ENCODE data around the gene ZNRF1.

Gene ZNRF1

GRCh38 chr16:75151798-75152197 is 153.0 kb downstream of the ZNRF1 start:
- TF ChIP-seq PPARA (CRISPR knock-in tag; IDR thresholded peaks at IDR 0.05; ENCODE audit: borderline replicate concordance) (no peak), CSRNP3 (CRISPR knock-in tag; IDR thresholded peaks at IDR 0.05) (no peak), TOX (CRISPR knock-in tag; IDR thresholded peaks at IDR 0.05; ENCODE audit: borderline replicate concordance) (no peak), ZFP3 (CRISPR knock-in tag; IDR thresholded peaks at IDR 0.05) (no peak), ARNTL (CRISPR knock-in tag; IDR thresholded peaks at IDR 0.05; ENCODE audit: borderline replicate concordance, low read depth) (no peak), PATZ1 (CRISPR knock-in tag; IDR thresholded peaks at IDR 0.05; ENCODE audit: borderline replicate concordance) (no peak), ZC3H10 (CRISPR knock-in tag; IDR thresholded peaks at IDR 0.05) (no peak), ISL1 (CRISPR knock-in tag; IDR thresholded peaks at IDR 0.05) (no peak)
- no peak for ATAC-seq

- no peak for ATAC-seq
- no peak for TF ChIP-seq ZFP30 (CRISPR knock-in tag; IDR thresholded peaks at IDR 0.05)
- no peak for TF ChIP-seq POU6F1 (CRISPR knock-in tag; IDR thresholded peaks at IDR 0.05; ENCODE audit: borderline replicate concordance, low read depth)
- no peak for TF ChIP-seq ZNF565 (CRISPR knock-in tag; conservative IDR thresholded peaks at IDR 0.05; ENCODE audit: low read depth)
- no peak for TF ChIP-seq SNAI2 (CRISPR knock-in tag; IDR thresholded peaks at IDR 0.05)
- TF ChIP-seq CREB5 (CRISPR knock-in tag; IDR thresholded peaks at IDR 0.05; ENCODE audit: low read depth): no peak
- TF ChIP-seq ESRRG (CRISPR knock-in tag; IDR thresholded peaks at IDR 0.05): no peak
- TF ChIP-seq ZFP3 (CRISPR knock-in tag; IDR thresholded peaks at IDR 0.05): no peak
- no peak for TF ChIP-seq ZNF8 (CRISPR knock-in tag; IDR thresholded peaks at IDR 0.05)
- TF ChIP-seq ISL1 (CRISPR knock-in tag; IDR thresholded peaks at IDR 0.05): no peak
- no peak for TF ChIP-seq TCF4 (CRISPR knock-in tag; IDR thresholded peaks at IDR 0.05; ENCODE audit: borderline replicate concordance)
- TF ChIP-seq PATZ1 (CRISPR knock-in tag; IDR thresholded peaks at IDR 0.05; ENCODE audit: borderline replicate concordance): no peak
- no peak for TF ChIP-seq PPARA (CRISPR knock-in tag; IDR thresholded peaks at IDR 0.05; ENCODE audit: borderline replicate concordance)
- no peak for TF ChIP-seq BACH2 (CRISPR knock-in tag; IDR thresholded peaks at IDR 0.05; ENCODE audit: borderline replicate concordance)
- no peak for TF ChIP-seq GLIS3 (CRISPR knock-in tag; IDR thresholded peaks at IDR 0.05)
These were observed 153.8 kb downstream of the ZNRF1 start for GRCh38 chr16:75152635-75153034.

- ATAC-seq: no peak
- TF ChIP-seq TOX (CRISPR knock-in tag; IDR thresholded peaks at IDR 0.05; ENCODE audit: borderline replicate concordance): no peak
- no peak for TF ChIP-seq BACH2 (CRISPR knock-in tag; IDR thresholded peaks at IDR 0.05; ENCODE audit: borderline replicate concordance)
- TF ChIP-seq ZNF565 (CRISPR knock-in tag; conservative IDR thresholded peaks at IDR 0.05; ENCODE audit: low read depth): no peak
- no peak for TF ChIP-seq ZNF8 (CRISPR knock-in tag; IDR thresholded peaks at IDR 0.05)
- TF ChIP-seq RARB (CRISPR knock-in tag; IDR thresholded peaks at IDR 0.05): no peak
- no peak for TF ChIP-seq TCF4 (CRISPR knock-in tag; IDR thresholded peaks at IDR 0.05; ENCODE audit: borderline replicate concordance)
- no peak for TF ChIP-seq PPARA (CRISPR knock-in tag; IDR thresholded peaks at IDR 0.05; ENCODE audit: borderline replicate concordance)
- no peak for TF ChIP-seq ZNF70 (CRISPR knock-in tag; IDR thresholded peaks at IDR 0.05)
- TF ChIP-seq POU6F1 (CRISPR knock-in tag; IDR thresholded peaks at IDR 0.05; ENCODE audit: borderline replicate concordance, low read depth): no peak
- no peak for TF ChIP-seq ZFP3 (CRISPR knock-in tag; IDR thresholded peaks at IDR 0.05)
- no peak for TF ChIP-seq CSRNP3 (CRISPR knock-in tag; IDR thresholded peaks at IDR 0.05)
- TF ChIP-seq TSHZ2 (CRISPR knock-in tag; IDR thresholded peaks at IDR 0.05): no peak
- no peak for TF ChIP-seq ARNTL (CRISPR knock-in tag; IDR thresholded peaks at IDR 0.05; ENCODE audit: borderline replicate concordance, low read depth)
- TF ChIP-seq ISL1 (CRISPR knock-in tag; IDR thresholded peaks at IDR 0.05): no peak
- no peak for TF ChIP-seq ZC3H10 (CRISPR knock-in tag; IDR thresholded peaks at IDR 0.05)
These were observed 161.6 kb downstream of the ZNRF1 start for GRCh38 chr16:75160386-75160785.

Data from SK-N-SH treated with all-trans-retinoic acid at 6 μM for 48 hours (cell line).